LNCAP (cell line): ENCODE data around the gene LRP10.

ENCODE experiments used
- TF ChIP-seq, protein P1 (sequence below): fragments of 450-650 bp; IDR thresholded peaks from 2 replicates; pipeline ENCODE4 v1.5.1; 2017; ENCODE audit warnings: mild to moderate bottlenecking

LRP10 gene

DNA sequence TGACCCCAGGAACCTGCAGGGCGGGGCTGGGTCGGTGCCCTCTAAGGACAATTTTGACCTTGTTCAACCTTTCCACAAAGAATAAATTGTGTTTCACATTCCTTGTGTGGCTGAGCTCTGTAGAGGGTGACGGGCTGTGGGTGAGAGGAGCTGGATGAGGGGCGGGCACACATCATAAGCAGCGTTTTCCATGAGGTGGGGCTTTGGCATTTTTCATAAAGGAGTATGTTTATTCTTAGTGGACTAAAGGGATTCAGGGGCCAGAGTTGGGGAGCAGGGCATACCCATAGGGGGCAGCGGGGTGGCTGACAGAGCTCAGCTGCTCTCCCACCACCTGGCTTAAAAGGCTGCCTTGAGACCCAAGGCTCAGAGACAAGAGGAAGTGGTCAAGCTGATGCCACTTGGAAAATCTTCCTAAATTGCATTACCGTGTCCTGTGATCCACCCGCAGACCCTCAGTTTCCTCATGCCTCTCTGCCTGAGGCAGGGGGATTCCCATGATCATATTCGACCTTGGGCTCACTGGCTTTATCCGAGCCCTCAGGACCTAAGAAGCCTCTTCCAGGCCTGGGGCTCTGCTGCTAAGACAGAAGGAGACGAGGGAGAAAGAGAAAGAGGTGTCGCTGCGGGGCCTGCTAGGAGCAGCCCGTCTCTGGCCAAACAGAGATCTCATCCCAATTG lies 23.7 kb upstream of the LRP10 start:
- TF ChIP-seq, protein P1, sequence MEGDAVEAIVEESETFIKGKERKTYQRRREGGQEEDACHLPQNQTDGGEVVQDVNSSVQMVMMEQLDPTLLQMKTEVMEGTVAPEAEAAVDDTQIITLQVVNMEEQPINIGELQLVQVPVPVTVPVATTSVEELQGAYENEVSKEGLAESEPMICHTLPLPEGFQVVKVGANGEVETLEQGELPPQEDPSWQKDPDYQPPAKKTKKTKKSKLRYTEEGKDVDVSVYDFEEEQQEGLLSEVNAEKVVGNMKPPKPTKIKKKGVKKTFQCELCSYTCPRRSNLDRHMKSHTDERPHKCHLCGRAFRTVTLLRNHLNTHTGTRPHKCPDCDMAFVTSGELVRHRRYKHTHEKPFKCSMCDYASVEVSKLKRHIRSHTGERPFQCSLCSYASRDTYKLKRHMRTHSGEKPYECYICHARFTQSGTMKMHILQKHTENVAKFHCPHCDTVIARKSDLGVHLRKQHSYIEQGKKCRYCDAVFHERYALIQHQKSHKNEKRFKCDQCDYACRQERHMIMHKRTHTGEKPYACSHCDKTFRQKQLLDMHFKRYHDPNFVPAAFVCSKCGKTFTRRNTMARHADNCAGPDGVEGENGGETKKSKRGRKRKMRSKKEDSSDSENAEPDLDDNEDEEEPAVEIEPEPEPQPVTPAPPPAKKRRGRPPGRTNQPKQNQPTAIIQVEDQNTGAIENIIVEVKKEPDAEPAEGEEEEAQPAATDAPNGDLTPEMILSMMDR = no peak

DNA sequence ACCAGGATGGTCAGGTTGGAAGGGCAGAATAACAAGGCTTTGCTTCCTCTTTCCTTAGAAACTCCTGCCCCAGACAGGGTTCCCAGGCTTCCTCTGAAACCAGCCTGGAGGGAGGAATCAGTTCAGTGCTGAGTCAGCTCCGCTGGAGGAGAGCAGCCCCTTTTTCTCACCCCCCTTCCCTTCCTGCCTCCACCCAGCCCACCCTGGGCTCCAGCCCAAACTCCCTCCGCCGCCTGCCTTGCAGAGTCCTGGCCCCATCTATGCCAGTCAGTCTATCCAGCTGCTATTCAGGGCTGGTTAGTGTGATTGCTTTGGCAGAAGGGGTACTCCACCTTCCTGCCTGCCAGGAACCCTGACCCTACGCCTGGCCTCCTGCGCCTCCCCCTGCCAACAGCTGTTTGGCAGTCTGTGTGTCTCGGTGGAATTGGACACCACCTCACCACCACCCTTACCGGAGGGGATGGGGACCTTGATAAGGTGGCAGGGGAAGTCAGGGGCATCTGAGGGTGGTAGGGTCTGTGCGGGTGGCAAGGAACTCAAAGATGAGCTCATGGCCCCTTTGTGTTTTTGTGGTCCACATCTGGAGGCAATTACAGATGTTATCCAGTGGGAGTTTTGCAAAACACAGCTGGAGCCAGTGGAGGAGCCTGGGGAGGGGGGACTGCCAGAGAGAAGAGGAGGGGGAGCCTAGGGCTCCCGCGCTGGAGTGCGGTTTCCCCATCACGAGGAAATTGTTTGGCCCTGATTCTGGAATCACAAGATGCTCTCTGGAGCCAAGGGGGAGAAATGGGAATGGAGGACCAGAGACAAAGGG lies 23.0 kb upstream of the LRP10 start:
- TF ChIP-seq, protein P1 = no peak

DNA sequence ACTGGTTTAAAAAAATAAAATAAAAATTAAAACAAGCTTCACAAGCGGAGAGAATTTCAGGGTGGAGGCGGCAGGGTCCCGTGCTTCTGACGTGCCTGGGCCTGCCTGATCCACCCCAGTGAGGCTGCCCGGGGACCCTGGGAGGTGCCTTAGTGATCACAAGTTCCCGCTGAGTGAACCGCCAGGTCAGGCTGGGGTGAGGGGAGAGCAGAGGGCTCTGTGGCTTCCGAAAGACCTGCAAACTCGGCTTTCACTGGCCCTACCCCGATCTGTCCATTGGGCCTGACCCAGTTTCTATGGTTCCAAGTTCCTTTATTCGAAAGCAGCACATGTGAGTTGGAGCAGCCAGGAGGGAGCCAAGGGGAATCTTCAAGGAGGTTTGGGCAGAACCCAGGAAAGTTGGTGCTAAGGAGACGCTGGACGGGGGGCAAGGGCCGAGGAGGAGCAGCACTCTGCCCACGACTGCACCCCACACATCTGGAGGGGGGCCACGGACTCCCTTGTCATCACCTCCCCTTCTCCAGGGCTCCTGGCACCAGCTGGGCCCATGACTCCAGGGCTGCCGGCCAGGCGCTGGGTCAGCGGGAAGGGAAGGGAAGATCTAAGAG lies 22.2 kb upstream of the LRP10 start:
- TF ChIP-seq, protein P1 = no peak

DNA sequence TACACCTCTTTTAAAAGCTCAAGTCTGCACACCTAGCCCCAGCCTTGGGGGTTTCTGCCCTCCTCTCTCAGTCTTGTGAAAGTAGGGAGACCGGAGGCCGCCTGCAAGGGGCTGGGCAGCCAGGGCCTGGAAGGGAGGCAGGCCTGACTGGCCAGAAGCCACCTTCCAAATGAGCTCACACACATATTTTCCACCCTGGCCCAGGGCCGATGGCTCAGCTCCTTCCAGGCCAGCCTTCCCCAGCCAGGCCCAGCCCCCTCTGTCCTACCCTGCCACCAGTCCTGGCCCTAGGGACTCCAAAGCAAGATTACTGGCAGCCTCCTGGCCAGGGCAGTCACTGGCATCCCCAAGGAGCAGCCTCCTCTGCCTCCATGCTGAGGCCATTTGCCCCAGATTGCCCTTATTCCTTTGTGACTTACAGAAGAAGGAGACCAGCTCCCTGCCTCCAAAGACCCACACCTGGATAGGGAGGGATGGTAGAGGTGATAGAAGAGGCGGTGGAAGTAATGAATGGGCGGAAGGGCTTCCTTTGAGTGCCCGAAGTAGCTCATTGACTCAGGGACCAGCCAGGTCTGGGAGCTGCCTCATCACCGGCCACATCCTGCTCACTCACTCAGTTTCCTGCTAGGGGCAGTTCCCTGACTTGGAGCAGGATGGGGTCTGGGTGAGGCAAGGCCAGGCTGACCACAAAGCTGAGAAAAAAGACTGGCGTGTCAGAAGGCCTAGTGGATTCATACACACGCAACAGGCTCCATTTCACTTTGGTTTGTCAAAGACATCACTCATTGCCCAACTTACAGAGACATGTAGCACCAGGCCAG lies 20.4 kb upstream of the LRP10 start:
- TF ChIP-seq, protein P1 = no peak

DNA sequence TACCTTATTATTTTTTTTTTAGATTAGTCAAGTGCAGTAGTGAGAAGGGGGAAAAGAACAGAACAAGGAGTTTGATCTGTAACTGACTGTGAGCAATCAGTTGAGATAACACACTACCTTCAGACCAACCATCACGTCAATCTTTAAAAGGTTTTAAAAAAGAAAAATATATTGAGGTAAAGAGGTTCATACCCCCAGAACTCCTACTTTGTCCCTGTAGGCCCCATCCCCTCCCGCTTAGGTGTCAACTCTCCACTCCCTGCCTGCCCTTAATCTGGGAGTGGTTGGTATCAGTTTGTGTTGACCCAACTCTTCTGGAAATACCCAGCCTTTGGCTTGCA lies 19.0 kb upstream of the LRP10 start:
- TF ChIP-seq, protein P1 = no peak

DNA sequence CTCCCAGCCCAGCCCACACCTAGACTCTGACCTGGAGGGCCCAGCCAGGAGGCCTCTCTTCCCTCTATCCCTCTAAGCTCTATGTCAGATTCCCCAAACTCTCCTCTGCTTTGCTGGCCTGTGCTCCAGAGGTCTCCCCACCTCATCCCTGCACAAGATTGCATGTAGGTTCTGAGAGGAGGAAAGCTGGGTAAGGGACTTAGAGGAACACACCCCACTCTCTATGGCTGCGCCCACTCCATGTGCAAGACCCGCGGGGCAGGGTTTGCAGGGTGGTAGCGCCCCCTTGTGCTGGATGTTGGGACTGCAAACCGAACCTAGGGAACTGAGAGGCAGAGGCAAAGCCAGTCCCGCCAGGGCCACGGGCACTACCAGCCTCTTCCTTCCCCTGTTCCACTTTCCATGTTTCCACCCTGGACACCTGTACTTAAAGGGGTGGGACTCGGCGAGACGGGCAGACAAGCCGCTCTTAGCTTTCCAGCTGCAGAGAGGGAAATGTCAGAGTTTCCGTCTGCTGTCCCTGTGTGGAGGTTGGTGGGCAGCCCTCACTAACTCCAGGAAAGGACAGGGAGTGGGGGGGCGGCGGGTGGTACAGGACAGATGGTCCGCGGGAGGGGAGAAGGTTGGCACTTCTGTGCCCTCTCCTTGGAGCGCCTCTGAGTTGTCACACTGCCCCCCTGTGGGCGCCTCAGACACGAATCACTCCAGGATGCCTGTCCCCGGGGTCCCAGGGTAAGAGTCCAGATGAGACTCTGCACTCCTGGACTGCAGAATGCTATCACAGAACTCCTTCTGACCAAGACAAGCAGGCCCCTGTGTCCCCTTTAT lies 18.4 kb upstream of the LRP10 start:
- TF ChIP-seq, protein P1 = peak; percentile 95
